DOHH2 (cell line): ENCODE results near the gene USF1.
A peak's percentile ranks its signal among the peaks of the same experiment; 100 is the strongest.

Source experiments
- H3F3A ChIP-seq: fragments of 200-600 bp; sonication (generic), shearing (Covaris generic); 2 replicates; pipeline ENCODE4 v1.6.0; 2016; ENCODE audit warnings: antibody characterized with exemption, mild to moderate bottlenecking; ENCODE audit not compliant: control insufficient read depth, insufficient read depth
- H3K27ac ChIP-seq: fragments of 200-600 bp; sonication (generic); 2 replicates; pipeline ENCODE4 v1.5.1; 2014; ENCODE audit warnings: low read depth, mild to moderate bottlenecking, low read length, moderate library complexity
- H3K27me3 ChIP-seq: fragments of 200-600 bp; sonication (generic); 2 replicates; pipeline ENCODE4 v1.6.1; 2014; ENCODE audit warnings: mild to moderate bottlenecking, low read length, mixed read lengths; ENCODE audit not compliant: control insufficient read depth
- H3K36me3 ChIP-seq: fragments of 200-600 bp; sonication (generic); 2 replicates; pipeline ENCODE4 v1.6.1; 2014; ENCODE audit warnings: mild to moderate bottlenecking, low read length, moderate library complexity, mixed read lengths; ENCODE audit not compliant: control insufficient read depth
- H3K4me1 ChIP-seq: fragments of 200-600 bp; sonication (generic); 2 replicates; pipeline ENCODE4 v1.6.1; 2014; ENCODE audit warnings: mild to moderate bottlenecking, low read length, mixed read lengths; ENCODE audit not compliant: control insufficient read depth
- H3K4me2 ChIP-seq: fragments of 200-600 bp; sonication (generic); 2 replicates; pipeline ENCODE4 v1.6.0; 2014; ENCODE audit warnings: mild to moderate bottlenecking, low read length, moderate library complexity
- H3K4me3 ChIP-seq: fragments of 200-600 bp; sonication (generic); 2 replicates; pipeline ENCODE4 v1.5.1; 2014; ENCODE audit warnings: mild to moderate bottlenecking, low read length, mixed read lengths
- H3K79me2 ChIP-seq: fragments of 200-600 bp; sonication (generic); 2 replicates; pipeline ENCODE4 v1.6.1; 2014; ENCODE audit warnings: mild to moderate bottlenecking, low read length, mixed read lengths; ENCODE audit not compliant: control insufficient read depth
- H3K9me2 ChIP-seq: fragments of 200-600 bp; sonication (generic); replicated peaks from 2 replicates; pipeline ENCODE4 v1.6.1; 2014; ENCODE audit warnings: mild to moderate bottlenecking, low read length, mixed read lengths; ENCODE audit not compliant: control insufficient read depth
- H3K9me3 ChIP-seq: fragments of 200-600 bp; sonication (generic); 2 replicates; pipeline ENCODE4 v1.6.1; 2014; ENCODE audit warnings: antibody characterized with exemption, low read length, mixed read lengths; ENCODE audit not compliant: control insufficient read depth, insufficient read depth
- H4K20me1 ChIP-seq: fragments of 200-600 bp; sonication (generic); 2 replicates; pipeline ENCODE4 v1.6.0; 2014; ENCODE audit warnings: low read depth, mild to moderate bottlenecking, antibody characterized with exemption, low read length, moderate library complexity; ENCODE audit not compliant: control insufficient read depth, insufficient read depth
- CTCF ChIP-seq: fragments of 200-600 bp; sonication (generic); IDR thresholded peaks from one replicate; pipeline ENCODE4 v1.5.1; 2014; ENCODE audit warnings: antibody characterized with exemption, mild to moderate bottlenecking, low read depth, low read length; ENCODE audit not compliant: poor library complexity, severe bottlenecking
- EZH2phosphoT487 ChIP-seq: fragments of 200-600 bp; sonication (generic); IDR thresholded peaks from 2 replicates; pipeline ENCODE4 v1.6.1; 2017; ENCODE audit warnings: borderline replicate concordance, mild to moderate bottlenecking, antibody characterized with exemption, low read length, moderate library complexity, mixed read lengths

The USF1 gene

GRCh38 chr1:161073474-161074121, 27.8 kb upstream of the USF1 start:
- peaks cover 11% of the 10 kb centered on the region for H3K79me2 ChIP-seq
- no peaks in the 10 kb centered on the region for H4K20me1 ChIP-seq
- no peaks in the 10 kb centered on the region for H3K9me3 ChIP-seq
- no peaks in the 10 kb centered on the region for H3K27me3 ChIP-seq
- no peak overlapping the region for H3K4me2 ChIP-seq
- H3K27ac ChIP-seq: no peak overlapping the region
- peaks cover 2% of the 10 kb centered on the region; the same call in 1 of the 2 replicates for H3F3A ChIP-seq
- H3K36me3 ChIP-seq: peaks cover 10% of the 10 kb centered on the region
- no peak overlapping the region for H3K4me3 ChIP-seq
- no peak for TF ChIP-seq EZH2phosphoT487
- no peak for TF ChIP-seq CTCF
- H3K9me2 ChIP-seq: no peaks in the 10 kb centered on the region
- peaks cover 17% of the 10 kb centered on the region for H3K4me1 ChIP-seq

GRCh38 chr1:161072751-161073449, 27.1 kb upstream of the USF1 start:
- Histone ChIP-seq H3F3A (peaks cover 2% of the 10 kb centered on the region; the same call in 1 of the 2 replicates), H3K4me1 (peaks cover 24% of the 10 kb centered on the region), H3K9me3 (no peaks in the 10 kb centered on the region), H3K4me2 (no peak overlapping the region), H3K36me3 (peaks cover 13% of the 10 kb centered on the region), H4K20me1 (peaks cover 1% of the 10 kb centered on the region; the same call in 1 of the 2 replicates), H3K4me3 (no peak overlapping the region), H3K27me3 (no peaks in the 10 kb centered on the region), H3K9me2 (no peaks in the 10 kb centered on the region), H3K79me2 (peaks cover 18% of the 10 kb centered on the region), H3K27ac (no peak overlapping the region)
- TF ChIP-seq EZH2phosphoT487 (no peak), CTCF (no peak)

- H3K9me3 ChIP-seq: no peaks in the 10 kb centered on the region
- H3K36me3 ChIP-seq: peaks cover 20% of the 10 kb centered on the region
- no peaks in the 10 kb centered on the region for H3K9me2 ChIP-seq
- no peak overlapping the region for H3K27ac ChIP-seq
- peaks cover 4% of the 10 kb centered on the region; the same call in 1 of the 2 replicates for H4K20me1 ChIP-seq
- H3K27me3 ChIP-seq: no peaks in the 10 kb centered on the region
- no peak overlapping the region for H3K4me2 ChIP-seq
- H3F3A ChIP-seq: peaks cover 2% of the 10 kb centered on the region; the same call in 1 of the 2 replicates
- TF ChIP-seq CTCF (peak; percentile 61), EZH2phosphoT487 (no peak)
- peaks cover 28% of the 10 kb centered on the region for H3K79me2 ChIP-seq
- peaks cover 34% of the 10 kb centered on the region for H3K4me1 ChIP-seq
- no peak overlapping the region for H3K4me3 ChIP-seq
These were observed 26.2 kb upstream of the USF1 start for GRCh38 chr1:161071886-161072371.
